Progenitor cell of endocrine pancreas (in vitro differentiated cells): ENCODE measurements around the gene ADAMTS16. TPM values are rescaled to one million over a fixed set of nuclear protein-coding genes. Genes with fewer than 3 reads are reported as not detected.

ENCODE experiments used
- DNase-seq: peaks from one replicate; pipeline ENCODE4 v3.0.0; 2021; ENCODE audit warnings: low spot score; ENCODE audit not compliant: unreplicated experiment
- H3K27ac Mint-ChIP-seq: 2 replicates; pipeline ENCODE4 v1.8.0; 2021; ENCODE audit warnings: mild to moderate bottlenecking, moderate library complexity, mixed read lengths
- H3K27me3 Mint-ChIP-seq: 2 replicates; pipeline ENCODE4 v1.8.0; 2021; ENCODE audit warnings: mixed read lengths
- H3K36me3 Mint-ChIP-seq: 2 replicates; pipeline ENCODE4 v1.8.0; 2022; ENCODE audit warnings: mixed read lengths; ENCODE audit not compliant: insufficient read depth
- H3K4me1 Mint-ChIP-seq: 2 replicates; pipeline ENCODE4 v1.8.0; 2021; ENCODE audit warnings: low read depth, mixed read lengths
- H3K4me3 Mint-ChIP-seq: 2 replicates; pipeline ENCODE4 v1.8.0; 2021; ENCODE audit warnings: low read depth, mild to moderate bottlenecking, moderate library complexity, mixed read lengths
- H3K9me3 Mint-ChIP-seq: 2 replicates; pipeline ENCODE4 v1.8.0; 2021; ENCODE audit warnings: low read depth, mixed read lengths
- CTCF ChIP-seq: fragments of 200-600 bp; sonication (generic); IDR thresholded peaks from one replicate; pipeline ENCODE4 v1.5.0; 2021; ENCODE audit warnings: antibody characterized with exemption, mild to moderate bottlenecking; ENCODE audit not compliant: unreplicated experiment
- total RNA-seq: library from RNA; stranded (reverse); gene quantifications from 2 replicates; pipeline ENCODE4 v1.2.1, GENCODE V29; 2021

ADAMTS16 gene
- total RNA-seq, 1 donor from 2014 or later, result 40.7 TPM

- Mint-ChIP-seq H3K27ac (no peak overlapping the region), H3K36me3 (no peaks in the 10 kb centered on the region), H3K4me3 (no peak overlapping the region), H3K4me1 (peaks cover 40% of the 10 kb centered on the region), H3K9me3 (no peaks in the 10 kb centered on the region), H3K27me3 (no peaks in the 10 kb centered on the region)
- TF ChIP-seq CTCF, result no peak
- no peak for DNase-seq
These were observed 222.9 kb downstream of the ADAMTS16 start for GRCh38 chr5:5363045-5363444.

GRCh38 chr5:5364932-5365331, 224.8 kb downstream of the ADAMTS16 start:
- no peak for TF ChIP-seq CTCF
- H3K36me3 Mint-ChIP-seq, result no peaks in the 10 kb centered on the region
- peaks cover 34% of the 10 kb centered on the region for H3K4me1 Mint-ChIP-seq
- H3K4me3 Mint-ChIP-seq, result no peak overlapping the region
- H3K9me3 Mint-ChIP-seq, result no peaks in the 10 kb centered on the region
- no peak for DNase-seq
- no peaks in the 10 kb centered on the region for H3K27me3 Mint-ChIP-seq
- no peak overlapping the region for H3K27ac Mint-ChIP-seq

- H3K36me3 Mint-ChIP-seq, result no peaks in the 10 kb centered on the region
- peaks cover 12% of the 10 kb centered on the region for H3K4me1 Mint-ChIP-seq
- no peaks in the 10 kb centered on the region for H3K9me3 Mint-ChIP-seq
- no peak for TF ChIP-seq CTCF
- no peak overlapping the region for H3K27ac Mint-ChIP-seq
- H3K4me3 Mint-ChIP-seq, result no peak overlapping the region
- peaks cover 6% of the 10 kb centered on the region for H3K27me3 Mint-ChIP-seq
- DNase-seq, result no peak
These were observed 227.6 kb downstream of the ADAMTS16 start for GRCh38 chr5:5367739-5368138.

GRCh38 chr5:5369051-5369605, 229.0 kb downstream of the ADAMTS16 start:
- H3K27me3 Mint-ChIP-seq, result peaks cover 6% of the 10 kb centered on the region
- no peak for TF ChIP-seq CTCF
- H3K36me3 Mint-ChIP-seq, result no peaks in the 10 kb centered on the region
- peaks cover 6% of the 10 kb centered on the region for H3K4me1 Mint-ChIP-seq
- H3K9me3 Mint-ChIP-seq, result no peaks in the 10 kb centered on the region
- H3K4me3 Mint-ChIP-seq, result no peak overlapping the region
- H3K27ac Mint-ChIP-seq, result no peak overlapping the region
- no peak for DNase-seq
